H1 (cell line): ENCODE measurements around the gene PDE3A. TPM values are rescaled to one million over a fixed set of nuclear protein-coding genes. Genes with fewer than 3 reads are reported as not detected.

Experiments used
- CTCF ChIA-PET: fragments of 300-600 bp; sonication (Branson Sonifier 250); formaldehyde crosslinking; loops from one replicate; lab custom pipeline; 2021; ENCODE audit not compliant: partially characterized antibody; lab: Charles Lee
- POLR2A ChIA-PET: fragments of 300-600 bp; sonication (Branson Sonifier 250); formaldehyde crosslinking; loops from one replicate; lab custom pipeline; 2021; ENCODE audit warnings: inconsistent platforms; ENCODE audit not compliant: partially characterized antibody; lab: Charles Lee
- DNase-seq, 2 experiments: peaks; one replicate each; pipeline versions ENCODE4 v3.0.0 to v3.0.0-alpha.2; 2010 to 2022; ENCODE audit warnings: low spot score in 2 of 2, low read depth in 1 of 2, mixed read lengths in 1 of 2
- FAIRE-seq: peaks from 2 replicates; lab custom pipeline; 2011; peaks lifted over from hg19 to GRCh38; lab: Jason Lieb, UNC
- H2AFZ ChIP-seq: 2 replicates; pipeline ENCODE4 v1.8.1; 2012; ENCODE audit warnings: low read length, inconsistent platforms
- H2AK5ac ChIP-seq: 2 replicates; pipeline ENCODE4 v1.6.1; 2013; ENCODE audit warnings: low read depth, low read length
- H2BK120ac ChIP-seq: replicated peaks from 2 replicates; pipeline ENCODE3; 2013; ENCODE audit warnings: low read depth, low read length, inconsistent platforms
- H2BK12ac ChIP-seq: 2 replicates; pipeline ENCODE4 v1.6.1; 2013; ENCODE audit warnings: low read depth, low read length
- H2BK15ac ChIP-seq: 2 replicates; pipeline ENCODE4 v1.6.1; 2013; ENCODE audit warnings: low read length
- H2BK20ac ChIP-seq: 2 replicates; pipeline ENCODE4 v1.6.1; 2013; ENCODE audit warnings: low read length
- H2BK5ac ChIP-seq: 2 replicates; pipeline ENCODE4 v1.6.1; 2013; ENCODE audit warnings: low read depth, low read length
- H3K14ac ChIP-seq: 2 replicates; pipeline ENCODE4 v1.6.1; 2013; ENCODE audit warnings: inconsistent platforms; ENCODE audit not compliant: insufficient read length
- H3K18ac ChIP-seq: 2 replicates; pipeline ENCODE4 v1.6.1; 2013; ENCODE audit warnings: low read length; ENCODE audit errors: extremely low read depth
- H3K23ac ChIP-seq: 2 replicates; pipeline ENCODE4 v1.6.1; 2013; ENCODE audit warnings: inconsistent platforms; ENCODE audit not compliant: insufficient read length
- H3K23me2 ChIP-seq: 2 replicates; pipeline ENCODE4 v1.6.1; 2013; ENCODE audit warnings: low read depth, low read length
- H3K27ac ChIP-seq: 2 replicates; pipeline ENCODE4 v1.6.1; 2011; ENCODE audit warnings: low read depth, low read length, inconsistent platforms
- H3K27me3 ChIP-seq, 4 experiments: replicated peaks in 1 of 4; 1 replicate in 1 of 4; 2 replicates in 3 of 4; pipeline versions ENCODE4 v1.6.1 to v1.8.1; 2011 to 2013; ENCODE audit warnings: low read length in 3 of 4, mild to moderate bottlenecking in 3 of 4, inconsistent platforms in 2 of 4, mixed read lengths in 2 of 4, moderate library complexity in 1 of 4; ENCODE audit not compliant: control insufficient read depth in 3 of 4, insufficient read depth in 3 of 4; ENCODE audit errors: extremely low read depth in 1 of 4
- H3K36me3 ChIP-seq, 4 experiments: 2 replicates each; pipeline versions ENCODE4 v1.6.1 to v1.8.1; 2011 to 2013; ENCODE audit warnings: mild to moderate bottlenecking in 4 of 4, low read length in 3 of 4, moderate library complexity in 2 of 4, control low read depth in 1 of 4, inconsistent platforms in 1 of 4; ENCODE audit not compliant: insufficient read depth in 4 of 4, control insufficient read depth in 2 of 4
- H3K4ac ChIP-seq: replicated peaks from 2 replicates; pipeline ENCODE3; 2013; ENCODE audit warnings: low read length, low read depth, mixed read lengths, inconsistent platforms; ENCODE audit not compliant: insufficient read length
- H3K4me1 ChIP-seq, 4 experiments: replicated peaks in 1 of 4; 1 replicate in 1 of 4; 2 replicates in 3 of 4; pipeline versions ENCODE4 v1.6.1 to v1.8.1; 2011 to 2013; ENCODE audit warnings: low read length in 3 of 4, inconsistent platforms in 2 of 4, mixed read lengths in 1 of 4; ENCODE audit not compliant: insufficient read depth in 4 of 4, control insufficient read depth in 3 of 4
- H3K4me2 ChIP-seq, 2 experiments: 2 replicates each; pipeline versions ENCODE4 v1.6.1 to v1.8.1; 2011 to 2013; ENCODE audit warnings: low read depth in 2 of 2, low read length in 2 of 2, control low read depth in 1 of 2, inconsistent platforms in 1 of 2, mild to moderate bottlenecking in 1 of 2; ENCODE audit not compliant: insufficient read depth in 1 of 2
- H3K4me3 ChIP-seq, 4 experiments: fragments of 200-600, 300-600 bp in 1 of 4; sonication (generic), shearing (Covaris generic), sonication (Bioruptor Twin) in 1 of 4; 2 replicates each; pipeline versions ENCODE4 v1.5.1 to v1.8.1; 2011 to 2016; ENCODE audit warnings: low read length in 4 of 4, low read depth in 3 of 4, control low read depth in 2 of 4, inconsistent platforms in 2 of 4, mild to moderate bottlenecking in 2 of 4, mixed read lengths in 1 of 4, moderate library complexity in 1 of 4; ENCODE audit not compliant: insufficient read depth in 2 of 4; ENCODE audit errors: extremely low read depth in 1 of 4
- H3K56ac ChIP-seq: replicated peaks from 2 replicates; pipeline ENCODE3; 2013; ENCODE audit warnings: low read depth, mild to moderate bottlenecking, mixed read lengths, low read length, inconsistent platforms; ENCODE audit not compliant: insufficient read length
- H3K79me1 ChIP-seq: 2 replicates; pipeline ENCODE4 v1.6.1; 2013; ENCODE audit warnings: low read depth, low read length, control low read depth
- H3K79me2 ChIP-seq, 2 experiments: 2 replicates each; pipeline versions ENCODE4 v1.6.1 to v1.8.1; 2012 to 2013; ENCODE audit warnings: low read length in 2 of 2, mild to moderate bottlenecking in 2 of 2, inconsistent platforms in 1 of 2; ENCODE audit not compliant: insufficient read depth in 2 of 2, control insufficient read depth in 1 of 2
- H3K9ac ChIP-seq, 4 experiments: replicated peaks in 1 of 4; 1 replicate in 1 of 4; 2 replicates in 3 of 4; pipeline versions ENCODE4 v1.6.1 to v1.8.1; 2011 to 2013; ENCODE audit warnings: low read depth in 3 of 4, low read length in 3 of 4, control low read depth in 2 of 4, mild to moderate bottlenecking in 2 of 4, moderate library complexity in 2 of 4, inconsistent platforms in 1 of 4; ENCODE audit errors: extremely low read depth in 1 of 4
- H3K9me3 ChIP-seq, 2 experiments: 2 replicates each; pipeline versions ENCODE4 v1.6.1 to v1.8.1; 2012 to 2013; ENCODE audit warnings: mild to moderate bottlenecking in 2 of 2, moderate library complexity in 2 of 2, control low read depth in 1 of 2, inconsistent platforms in 1 of 2, low read depth in 1 of 2, low read length in 1 of 2, mixed read lengths in 1 of 2; ENCODE audit not compliant: insufficient read depth in 2 of 2
- H4K20me1 ChIP-seq, 2 experiments: replicated peaks in 1 of 2; 2 replicates each; pipeline versions ENCODE3 to v1.8.1; 2011 to 2013; ENCODE audit warnings: inconsistent platforms in 2 of 2, low read length in 2 of 2, mild to moderate bottlenecking in 1 of 2; ENCODE audit not compliant: insufficient read depth in 2 of 2, control insufficient read depth in 1 of 2
- H4K5ac ChIP-seq: 2 replicates; pipeline ENCODE4 v1.6.1; 2013; ENCODE audit warnings: low read length, low read depth, mixed read lengths, inconsistent platforms; ENCODE audit not compliant: insufficient read length
- H4K8ac ChIP-seq: 2 replicates; pipeline ENCODE4 v1.8.0; 2013; ENCODE audit warnings: mild to moderate bottlenecking, moderate library complexity, low read length, inconsistent platforms; ENCODE audit not compliant: insufficient read depth; ENCODE audit errors: extremely low read depth
- H4K91ac ChIP-seq: replicated peaks from 2 replicates; pipeline ENCODE3; 2013; ENCODE audit warnings: low read length, mixed read lengths, inconsistent platforms; ENCODE audit not compliant: insufficient read length
- CTBP2 ChIP-seq: IDR thresholded peaks from 2 replicates; pipeline ENCODE4 v1.7.0; 2011; ENCODE audit warnings: borderline replicate concordance, mild to moderate bottlenecking, moderate library complexity, mixed read lengths, low read length; ENCODE audit not compliant: insufficient read depth, insufficient read length
- EP300 ChIP-seq, 2 experiments: IDR thresholded peaks; 1 replicate in 1 of 2; 2 replicates in 1 of 2; pipeline ENCODE4 v1.6.1; 2011 to 2012; ENCODE audit warnings: low read depth in 2 of 2, low read length in 2 of 2, mild to moderate bottlenecking in 2 of 2, borderline replicate concordance in 1 of 2, inconsistent platforms in 1 of 2, moderate library complexity in 1 of 2
- JUN ChIP-seq: IDR thresholded peaks from 2 replicates; pipeline ENCODE4 v1.6.1; 2011; ENCODE audit warnings: low read depth, mild to moderate bottlenecking, improper control_type of control experiment, low read length
- KDM4A ChIP-seq: IDR thresholded peaks from one replicate; pipeline ENCODE4 v1.7.1; 2012; ENCODE audit warnings: low read depth, mild to moderate bottlenecking, moderate library complexity, low read length, inconsistent platforms; ENCODE audit not compliant: severe bottlenecking
- MAX ChIP-seq: IDR thresholded peaks from 2 replicates; pipeline ENCODE4 v1.6.1; 2012; ENCODE audit warnings: inconsistent platforms
- POLR2AphosphoS5 ChIP-seq: IDR thresholded peaks from 2 replicates; pipeline ENCODE4 v1.6.1; 2011; ENCODE audit warnings: low read depth, low read length
- SIRT6 ChIP-seq: IDR thresholded peaks from one replicate; pipeline ENCODE4 v1.7.1; 2012; ENCODE audit warnings: low read length, inconsistent platforms
- SIX5 ChIP-seq: IDR thresholded peaks from 2 replicates; pipeline ENCODE4 v1.6.1; 2011; ENCODE audit warnings: mild to moderate bottlenecking, low read depth, low read length
- TAF1 ChIP-seq: IDR thresholded peaks from 2 replicates; pipeline ENCODE4 v1.6.1; 2011; ENCODE audit warnings: mild to moderate bottlenecking, low read depth, low read length
- ZNF274 ChIP-seq: IDR thresholded peaks from 2 replicates; pipeline ENCODE4 v1.7.0; 2012; ENCODE audit warnings: low read length, borderline replicate concordance; ENCODE audit errors: extremely low read depth
- WGBS, 2 experiments: shearing (Covaris generic) in 1 of 2; methylation state at CpG; one replicate each; pipeline versions ENCODE4 v1.1.6 to v1.1.7; 2013 to 2015; ENCODE audit warnings: low lambda C conversion rate in 2 of 2, mixed read lengths in 2 of 2, inconsistent platforms in 1 of 2, low coverage in 1 of 2, missing lambda C conversion rate in 1 of 2; ENCODE audit not compliant: insufficient replicate concordance in 2 of 2, insufficient coverage in 1 of 2, insufficient read length in 1 of 2; ENCODE audit errors: extremely low coverage in 1 of 2, missing lambda C conversion rate in 1 of 2; 5-methylcytosine and 5-hydroxymethylcytosine counted together
- polyA plus RNA-seq, 7 experiments: library from polyadenylated mRNA; depleted of rRNA in 3 of 7; stranded (reverse) in 5 of 7; unstranded in 2 of 7; fragments of >200 nt in 5 of 7; fragments of 200-250 nt in 2 of 7; gene quantifications; 1 replicate in 5 of 7; 2 replicates in 1 of 7; 4 replicates in 1 of 7; pipeline versions ENCODE4 v1.2.1 to v1.2.3, GENCODE V29; 2011 to 2013; ENCODE audit warnings: missing spikeins in 2 of 7, mixed read lengths in 2 of 7
- total RNA-seq: library from RNA; stranded (reverse); fragmentation: NEBNext Ultra II Directional; extraction: Animal tissue kit (Norgen Biotek cat#: 25700); gene quantifications from 2 replicates; pipeline ENCODE4 v1.2.1, GENCODE V29; 2021
- TF ChIP-seq, protein P1 (sequence below): IDR thresholded peaks from 2 replicates; pipeline ENCODE4 v1.6.1; 2011; ENCODE audit warnings: low read depth, mild to moderate bottlenecking, low read length; ENCODE audit not compliant: insufficient read depth

PDE3A gene
- total and polyA plus RNA-seq, 2 of the 8 experiments (the other 6 are each of a cell fraction or from before 2014, with no cell fraction given), result 1.4 to 3.4 TPM

DNA sequence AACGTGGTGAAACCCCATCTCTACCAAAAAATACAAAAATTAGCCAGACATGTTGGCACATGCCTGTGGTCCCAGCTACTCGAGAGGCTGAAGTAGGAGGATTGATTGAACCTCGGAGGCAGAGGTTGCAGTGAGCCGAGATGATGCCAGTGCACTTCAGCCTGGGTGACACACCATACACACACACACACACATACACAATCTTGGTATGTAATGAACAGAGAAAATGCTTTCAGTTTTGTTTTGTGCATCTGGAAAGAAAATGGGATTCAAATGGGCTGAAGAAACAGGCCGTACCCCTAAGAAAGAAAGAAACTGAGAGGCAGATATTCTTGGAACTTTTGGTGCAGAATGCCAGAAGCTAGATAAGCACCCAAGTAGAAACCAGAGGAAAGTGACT, 107.2 kb downstream of the PDE3A start:
- Histone ChIP-seq H2BK12ac (0 out of 2 replicates have a peak overlapping the region, but pooled peaks have one; percentile 13), H3K9me3 (peaks cover 0 to 5% of the 10 kb centered on the region in 2 experiments; a peak in 3 of 4 replicates), H4K20me1 (no peaks in the 10 kb centered on the region), H3K79me2 (no peaks in the 10 kb centered on the region), H3K4me3 (no peak overlapping the region), H4K5ac (no peak overlapping the region), H2BK15ac (no peak overlapping the region), H3K27me3 (no peaks in the 10 kb centered on the region), H3K27ac (no peak overlapping the region), H2AFZ (no peak overlapping the region), H3K4me1 (no peaks in the 10 kb centered on the region), H3K14ac (no peak overlapping the region), H4K8ac (no peak overlapping the region), H2BK5ac (no peak overlapping the region), H4K91ac (no peak overlapping the region), H3K18ac (0 out of 2 replicates have a peak overlapping the region, but pooled peaks have one; percentile 28), H3K56ac (no peak overlapping the region), H3K9ac (no peak overlapping the region), H3K4me2 (no peak overlapping the region), H2AK5ac (no peak overlapping the region), H3K79me1 (no peaks in the 10 kb centered on the region), H3K36me3 (no peaks in the 10 kb centered on the region), H3K23ac (no peak overlapping the region), H3K23me2 (no peaks in the 10 kb centered on the region), H2BK120ac (no peak overlapping the region), H3K4ac (no peak overlapping the region), H2BK20ac (no peak overlapping the region)
- CTCF ChIA-PET, result no interaction called here
- no peak for FAIRE-seq
- 89% methylated on average over 5 of the region's 5 CpGs; no CpG with 5 or more reads in 1 of the 2 experiments for WGBS, 2 experiments
- POLR2A ChIA-PET, result no interaction called here
- no peak for DNase-seq
- TF ChIP-seq CTBP2 (no peak), SIX5 (no peak), KDM4A (no peak), TAF1 (no peak), ZNF274 (no peak), POLR2AphosphoS5 (no peak), MAX (no peak), JUN (no peak), SIRT6 (no peak), EP300 (IDR thresholded peaks at IDR 0.05; ENCODE audit: borderline replicate concordance in 1 of 2, low read depth in 2 of 2, low read length in 2 of 2) (no peak)
- TF ChIP-seq, protein P1, sequence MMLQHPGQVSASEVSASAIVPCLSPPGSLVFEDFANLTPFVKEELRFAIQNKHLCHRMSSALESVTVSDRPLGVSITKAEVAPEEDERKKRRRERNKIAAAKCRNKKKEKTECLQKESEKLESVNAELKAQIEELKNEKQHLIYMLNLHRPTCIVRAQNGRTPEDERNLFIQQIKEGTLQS, result no peak
